H1 (cell line): ENCODE measurements around the gene TBC1D12. TPM values are rescaled to one million over a fixed set of nuclear protein-coding genes. Genes with fewer than 3 reads are reported as not detected.

Experiments used
- CTCF ChIA-PET: fragments of 300-600 bp; sonication (Branson Sonifier 250); formaldehyde crosslinking; loops from one replicate; lab custom pipeline; 2021; ENCODE audit not compliant: partially characterized antibody; lab: Charles Lee
- POLR2A ChIA-PET: fragments of 300-600 bp; sonication (Branson Sonifier 250); formaldehyde crosslinking; loops from one replicate; lab custom pipeline; 2021; ENCODE audit warnings: inconsistent platforms; ENCODE audit not compliant: partially characterized antibody; lab: Charles Lee
- DNase-seq, 2 experiments: peaks; one replicate each; pipeline versions ENCODE4 v3.0.0 to v3.0.0-alpha.2; 2010 to 2022; ENCODE audit warnings: low spot score in 2 of 2, low read depth in 1 of 2, mixed read lengths in 1 of 2
- FAIRE-seq: peaks from 2 replicates; lab custom pipeline; 2011; peaks lifted over from hg19 to GRCh38; lab: Jason Lieb, UNC
- H2AFZ ChIP-seq: 2 replicates; pipeline ENCODE4 v1.8.1; 2012; ENCODE audit warnings: low read length, inconsistent platforms
- H2AK5ac ChIP-seq: 2 replicates; pipeline ENCODE4 v1.6.1; 2013; ENCODE audit warnings: low read depth, low read length
- H2BK120ac ChIP-seq: replicated peaks from 2 replicates; pipeline ENCODE3; 2013; ENCODE audit warnings: low read depth, low read length, inconsistent platforms
- H2BK12ac ChIP-seq: 2 replicates; pipeline ENCODE4 v1.6.1; 2013; ENCODE audit warnings: low read depth, low read length
- H2BK15ac ChIP-seq: 2 replicates; pipeline ENCODE4 v1.6.1; 2013; ENCODE audit warnings: low read length
- H2BK20ac ChIP-seq: 2 replicates; pipeline ENCODE4 v1.6.1; 2013; ENCODE audit warnings: low read length
- H2BK5ac ChIP-seq: 2 replicates; pipeline ENCODE4 v1.6.1; 2013; ENCODE audit warnings: low read depth, low read length
- H3K14ac ChIP-seq: 2 replicates; pipeline ENCODE4 v1.6.1; 2013; ENCODE audit warnings: inconsistent platforms; ENCODE audit not compliant: insufficient read length
- H3K18ac ChIP-seq: 2 replicates; pipeline ENCODE4 v1.6.1; 2013; ENCODE audit warnings: low read length; ENCODE audit errors: extremely low read depth
- H3K23ac ChIP-seq: 2 replicates; pipeline ENCODE4 v1.6.1; 2013; ENCODE audit warnings: inconsistent platforms; ENCODE audit not compliant: insufficient read length
- H3K23me2 ChIP-seq: 2 replicates; pipeline ENCODE4 v1.6.1; 2013; ENCODE audit warnings: low read depth, low read length
- H3K27ac ChIP-seq: 2 replicates; pipeline ENCODE4 v1.6.1; 2011; ENCODE audit warnings: low read depth, low read length, inconsistent platforms
- H3K27me3 ChIP-seq, 4 experiments: replicated peaks in 1 of 4; 1 replicate in 1 of 4; 2 replicates in 3 of 4; pipeline versions ENCODE4 v1.6.1 to v1.8.1; 2011 to 2013; ENCODE audit warnings: low read length in 3 of 4, mild to moderate bottlenecking in 3 of 4, inconsistent platforms in 2 of 4, mixed read lengths in 2 of 4, moderate library complexity in 1 of 4; ENCODE audit not compliant: control insufficient read depth in 3 of 4, insufficient read depth in 3 of 4; ENCODE audit errors: extremely low read depth in 1 of 4
- H3K36me3 ChIP-seq, 4 experiments: 2 replicates each; pipeline versions ENCODE4 v1.6.1 to v1.8.1; 2011 to 2013; ENCODE audit warnings: mild to moderate bottlenecking in 4 of 4, low read length in 3 of 4, moderate library complexity in 2 of 4, control low read depth in 1 of 4, inconsistent platforms in 1 of 4; ENCODE audit not compliant: insufficient read depth in 4 of 4, control insufficient read depth in 2 of 4
- H3K4ac ChIP-seq: replicated peaks from 2 replicates; pipeline ENCODE3; 2013; ENCODE audit warnings: low read length, low read depth, mixed read lengths, inconsistent platforms; ENCODE audit not compliant: insufficient read length
- H3K4me1 ChIP-seq, 4 experiments: replicated peaks in 1 of 4; 1 replicate in 1 of 4; 2 replicates in 3 of 4; pipeline versions ENCODE4 v1.6.1 to v1.8.1; 2011 to 2013; ENCODE audit warnings: low read length in 3 of 4, inconsistent platforms in 2 of 4, mixed read lengths in 1 of 4; ENCODE audit not compliant: insufficient read depth in 4 of 4, control insufficient read depth in 3 of 4
- H3K4me2 ChIP-seq, 2 experiments: 2 replicates each; pipeline versions ENCODE4 v1.6.1 to v1.8.1; 2011 to 2013; ENCODE audit warnings: low read depth in 2 of 2, low read length in 2 of 2, control low read depth in 1 of 2, inconsistent platforms in 1 of 2, mild to moderate bottlenecking in 1 of 2; ENCODE audit not compliant: insufficient read depth in 1 of 2
- H3K4me3 ChIP-seq, 4 experiments: fragments of 200-600, 300-600 bp in 1 of 4; sonication (generic), shearing (Covaris generic), sonication (Bioruptor Twin) in 1 of 4; 2 replicates each; pipeline versions ENCODE4 v1.5.1 to v1.8.1; 2011 to 2016; ENCODE audit warnings: low read length in 4 of 4, low read depth in 3 of 4, control low read depth in 2 of 4, inconsistent platforms in 2 of 4, mild to moderate bottlenecking in 2 of 4, mixed read lengths in 1 of 4, moderate library complexity in 1 of 4; ENCODE audit not compliant: insufficient read depth in 2 of 4; ENCODE audit errors: extremely low read depth in 1 of 4
- H3K56ac ChIP-seq: replicated peaks from 2 replicates; pipeline ENCODE3; 2013; ENCODE audit warnings: low read depth, mild to moderate bottlenecking, mixed read lengths, low read length, inconsistent platforms; ENCODE audit not compliant: insufficient read length
- H3K79me1 ChIP-seq: 2 replicates; pipeline ENCODE4 v1.6.1; 2013; ENCODE audit warnings: low read depth, low read length, control low read depth
- H3K79me2 ChIP-seq, 2 experiments: 2 replicates each; pipeline versions ENCODE4 v1.6.1 to v1.8.1; 2012 to 2013; ENCODE audit warnings: low read length in 2 of 2, mild to moderate bottlenecking in 2 of 2, inconsistent platforms in 1 of 2; ENCODE audit not compliant: insufficient read depth in 2 of 2, control insufficient read depth in 1 of 2
- H3K9ac ChIP-seq, 4 experiments: replicated peaks in 1 of 4; 1 replicate in 1 of 4; 2 replicates in 3 of 4; pipeline versions ENCODE4 v1.6.1 to v1.8.1; 2011 to 2013; ENCODE audit warnings: low read depth in 3 of 4, low read length in 3 of 4, control low read depth in 2 of 4, mild to moderate bottlenecking in 2 of 4, moderate library complexity in 2 of 4, inconsistent platforms in 1 of 4; ENCODE audit errors: extremely low read depth in 1 of 4
- H3K9me3 ChIP-seq, 2 experiments: 2 replicates each; pipeline versions ENCODE4 v1.6.1 to v1.8.1; 2012 to 2013; ENCODE audit warnings: mild to moderate bottlenecking in 2 of 2, moderate library complexity in 2 of 2, control low read depth in 1 of 2, inconsistent platforms in 1 of 2, low read depth in 1 of 2, low read length in 1 of 2, mixed read lengths in 1 of 2; ENCODE audit not compliant: insufficient read depth in 2 of 2
- H4K20me1 ChIP-seq, 2 experiments: replicated peaks in 1 of 2; 2 replicates each; pipeline versions ENCODE3 to v1.8.1; 2011 to 2013; ENCODE audit warnings: inconsistent platforms in 2 of 2, low read length in 2 of 2, mild to moderate bottlenecking in 1 of 2; ENCODE audit not compliant: insufficient read depth in 2 of 2, control insufficient read depth in 1 of 2
- H4K5ac ChIP-seq: 2 replicates; pipeline ENCODE4 v1.6.1; 2013; ENCODE audit warnings: low read length, low read depth, mixed read lengths, inconsistent platforms; ENCODE audit not compliant: insufficient read length
- H4K8ac ChIP-seq: 2 replicates; pipeline ENCODE4 v1.8.0; 2013; ENCODE audit warnings: mild to moderate bottlenecking, moderate library complexity, low read length, inconsistent platforms; ENCODE audit not compliant: insufficient read depth; ENCODE audit errors: extremely low read depth
- H4K91ac ChIP-seq: replicated peaks from 2 replicates; pipeline ENCODE3; 2013; ENCODE audit warnings: low read length, mixed read lengths, inconsistent platforms; ENCODE audit not compliant: insufficient read length
- CBX5 ChIP-seq: fragments of 300-800, 300-1000 bp; sonication (generic); IDR thresholded peaks from 2 replicates; pipeline ENCODE4 v1.7.1; 2016; ENCODE audit warnings: antibody characterized with exemption, low read length, low read depth
- CEBPB ChIP-seq: IDR thresholded peaks from 2 replicates; pipeline ENCODE4 v1.6.1; 2012; ENCODE audit warnings: low read depth, low read length
- EP300 ChIP-seq, 2 experiments: IDR thresholded peaks; 1 replicate in 1 of 2; 2 replicates in 1 of 2; pipeline ENCODE4 v1.6.1; 2011 to 2012; ENCODE audit warnings: low read depth in 2 of 2, low read length in 2 of 2, mild to moderate bottlenecking in 2 of 2, borderline replicate concordance in 1 of 2, inconsistent platforms in 1 of 2, moderate library complexity in 1 of 2
- EZH2 ChIP-seq: fragments of 200-600 bp; sonication (generic); IDR thresholded peaks from 2 replicates; pipeline ENCODE4 v1.7.1; 2012; ENCODE audit warnings: low read depth, mild to moderate bottlenecking, moderate library complexity, low read length, inconsistent platforms; ENCODE audit not compliant: severe bottlenecking
- FOSL1 ChIP-seq: IDR thresholded peaks from 2 replicates; pipeline ENCODE4 v1.6.1; 2011; ENCODE audit warnings: mild to moderate bottlenecking, low read depth, low read length, moderate library complexity; ENCODE audit not compliant: insufficient read depth
- HDAC6 ChIP-seq: IDR thresholded peaks from one replicate; pipeline ENCODE4 v1.7.1; 2012; ENCODE audit warnings: low read depth, mild to moderate bottlenecking, inconsistent platforms, low read length, moderate library complexity
- JUN ChIP-seq: IDR thresholded peaks from 2 replicates; pipeline ENCODE4 v1.6.1; 2011; ENCODE audit warnings: low read depth, mild to moderate bottlenecking, improper control_type of control experiment, low read length
- KDM5A ChIP-seq: fragments of 200-600 bp; IDR thresholded peaks from 2 replicates; pipeline ENCODE4 v1.7.1; 2012; ENCODE audit warnings: mild to moderate bottlenecking, low read length, inconsistent platforms, mixed read lengths
- NRF1 ChIP-seq: IDR thresholded peaks from 2 replicates; pipeline ENCODE4 v1.6.1; 2011; ENCODE audit warnings: mild to moderate bottlenecking, low read depth, low read length, improper control_type of control experiment
- RFX5 ChIP-seq: IDR thresholded peaks from 2 replicates; pipeline ENCODE4 v1.6.1; 2011; ENCODE audit warnings: low read depth, low read length, improper control_type of control experiment, borderline replicate concordance
- SP1 ChIP-seq: IDR thresholded peaks from 2 replicates; pipeline ENCODE4 v1.6.1; 2011; ENCODE audit warnings: low read depth, low read length
- USF2 ChIP-seq: IDR thresholded peaks from 2 replicates; pipeline ENCODE4 v1.6.1; 2011; ENCODE audit warnings: low read length, improper control_type of control experiment
- WGBS, 2 experiments: shearing (Covaris generic) in 1 of 2; methylation state at CpG; one replicate each; pipeline versions ENCODE4 v1.1.6 to v1.1.7; 2013 to 2015; ENCODE audit warnings: low lambda C conversion rate in 2 of 2, mixed read lengths in 2 of 2, inconsistent platforms in 1 of 2, low coverage in 1 of 2, missing lambda C conversion rate in 1 of 2; ENCODE audit not compliant: insufficient replicate concordance in 2 of 2, insufficient coverage in 1 of 2, insufficient read length in 1 of 2; ENCODE audit errors: extremely low coverage in 1 of 2, missing lambda C conversion rate in 1 of 2; 5-methylcytosine and 5-hydroxymethylcytosine counted together
- polyA plus RNA-seq, 7 experiments: library from polyadenylated mRNA; depleted of rRNA in 3 of 7; stranded (reverse) in 5 of 7; unstranded in 2 of 7; fragments of >200 nt in 5 of 7; fragments of 200-250 nt in 2 of 7; gene quantifications; 1 replicate in 5 of 7; 2 replicates in 1 of 7; 4 replicates in 1 of 7; pipeline versions ENCODE4 v1.2.1 to v1.2.3, GENCODE V29; 2011 to 2013; ENCODE audit warnings: missing spikeins in 2 of 7, mixed read lengths in 2 of 7
- total RNA-seq: library from RNA; stranded (reverse); fragmentation: NEBNext Ultra II Directional; extraction: Animal tissue kit (Norgen Biotek cat#: 25700); gene quantifications from 2 replicates; pipeline ENCODE4 v1.2.1, GENCODE V29; 2021
- TF ChIP-seq, protein P1 (sequence below): IDR thresholded peaks from 2 replicates; pipeline ENCODE4 v1.6.1; 2011; ENCODE audit warnings: low read depth, mild to moderate bottlenecking, low read length; ENCODE audit not compliant: insufficient read depth

TBC1D12 gene
- total and polyA plus RNA-seq, 2 of the 8 experiments (the other 6 are each of a cell fraction or from before 2014, with no cell fraction given), result 1.1 to 3.2 TPM

DNA sequence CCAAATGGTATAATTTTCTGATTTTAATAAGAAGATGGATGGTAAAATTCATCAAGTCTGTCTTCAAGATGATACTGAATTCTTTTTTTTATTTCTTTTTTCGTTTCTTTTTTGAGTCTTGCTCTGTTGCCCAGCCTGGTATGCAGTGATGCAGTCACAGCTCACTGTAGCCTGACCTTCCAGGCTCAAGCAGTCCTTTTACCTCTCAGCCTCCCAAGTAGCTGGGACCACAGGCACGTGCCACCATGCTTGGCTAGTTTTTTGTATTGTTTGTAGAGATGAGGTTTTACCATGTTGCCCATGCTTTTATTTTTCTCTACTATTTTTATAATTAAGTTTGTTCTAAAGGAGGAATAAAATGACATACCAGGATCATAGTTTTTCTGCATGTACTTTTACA lies 91.1 kb downstream of the TBC1D12 start:
- no peak overlapping the region for H4K8ac ChIP-seq
- DNase-seq (no peak), FAIRE-seq (no peak)
- no peaks in the 10 kb centered on the region for H3K79me2 ChIP-seq
- H2BK12ac ChIP-seq, result no peak overlapping the region
- no peak overlapping the region for H3K23ac ChIP-seq
- no peak overlapping the region for H3K14ac ChIP-seq
- H2AK5ac ChIP-seq, result no peak overlapping the region
- 0 out of 7 replicates have a peak, but pooled peaks cover 0 to 2% (median 0%) of the 10 kb centered on the region in 4 experiments for H3K4me1 ChIP-seq
- H3K4ac ChIP-seq, result no peak overlapping the region
- no peak overlapping the region for H3K9ac ChIP-seq
- POLR2A ChIA-PET, result no interaction called here
- no peak overlapping the region for H2BK5ac ChIP-seq
- no peak overlapping the region for H4K91ac ChIP-seq
- peaks cover 0 to 1% of the 10 kb centered on the region in 2 experiments for H4K20me1 ChIP-seq
- H3K27me3 ChIP-seq, result no peaks in the 10 kb centered on the region
- no peaks in the 10 kb centered on the region for H3K9me3 ChIP-seq
- no peak overlapping the region for H2BK15ac ChIP-seq
- no peak overlapping the region for H4K5ac ChIP-seq
- no peak overlapping the region for H3K27ac ChIP-seq
- no peaks in the 10 kb centered on the region; the same call in 1 of the 2 replicates for H3K23me2 ChIP-seq
- no peaks in the 10 kb centered on the region for H3K36me3 ChIP-seq
- CTCF ChIA-PET, result no interaction called here
- 83% methylated on average over 2 of the region's 2 CpGs; no CpG with 5 or more reads in 1 of the 2 experiments for WGBS, 2 experiments
- no peak overlapping the region for H2BK120ac ChIP-seq
- H3K56ac ChIP-seq, result no peak overlapping the region
- no peak overlapping the region for H3K4me2 ChIP-seq
- no peak overlapping the region for H3K18ac ChIP-seq
- no peak overlapping the region for H2AFZ ChIP-seq
- no peaks in the 10 kb centered on the region for H3K79me1 ChIP-seq
- no peak overlapping the region for H2BK20ac ChIP-seq
- H3K4me3 ChIP-seq, result no peak overlapping the region
- no peak for TF ChIP-seq FOSL1
- TF ChIP-seq SP1, result no peak
- TF ChIP-seq, protein P1, sequence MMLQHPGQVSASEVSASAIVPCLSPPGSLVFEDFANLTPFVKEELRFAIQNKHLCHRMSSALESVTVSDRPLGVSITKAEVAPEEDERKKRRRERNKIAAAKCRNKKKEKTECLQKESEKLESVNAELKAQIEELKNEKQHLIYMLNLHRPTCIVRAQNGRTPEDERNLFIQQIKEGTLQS, result no peak
- no peak for TF ChIP-seq CBX5
- no peak for TF ChIP-seq HDAC6
- TF ChIP-seq NRF1, result no peak
- no peak for TF ChIP-seq EP300 (IDR thresholded peaks at IDR 0.05; ENCODE audit: borderline replicate concordance in 1 of 2, low read depth in 2 of 2, low read length in 2 of 2)
- no peak for TF ChIP-seq EZH2
- TF ChIP-seq JUN, result no peak
- TF ChIP-seq CEBPB, result no peak
- TF ChIP-seq KDM5A, result no peak
- TF ChIP-seq RFX5, result no peak
- TF ChIP-seq USF2, result no peak
